ENCODE data around the gene BRD3.

- TF ChIP-seq CTCF (IDR thresholded peaks at IDR 0.05 in 4 of 5, conservative IDR thresholded peaks at IDR 0.05 in 1 of 5), result no peak
- no peak for TF ChIP-seq POLR2A (IDR thresholded peaks at IDR 0.05)
Observed at GRCh38 chr9:134049236-134049635, 18.6 kb downstream of the BRD3 start.
